SH-SY5Y (cell line): ENCODE results near the gene FRY.

Experiments used
- GATA2 ChIP-seq: IDR thresholded peaks from 2 replicates; pipeline ENCODE4 v1.6.1; 2011; ENCODE audit warnings: mild to moderate bottlenecking, low read depth, low read length
- GATA3 ChIP-seq: IDR thresholded peaks from 2 replicates; pipeline ENCODE4 v1.6.1; 2011; ENCODE audit warnings: low read depth, mild to moderate bottlenecking, low read length, moderate library complexity

DNA sequence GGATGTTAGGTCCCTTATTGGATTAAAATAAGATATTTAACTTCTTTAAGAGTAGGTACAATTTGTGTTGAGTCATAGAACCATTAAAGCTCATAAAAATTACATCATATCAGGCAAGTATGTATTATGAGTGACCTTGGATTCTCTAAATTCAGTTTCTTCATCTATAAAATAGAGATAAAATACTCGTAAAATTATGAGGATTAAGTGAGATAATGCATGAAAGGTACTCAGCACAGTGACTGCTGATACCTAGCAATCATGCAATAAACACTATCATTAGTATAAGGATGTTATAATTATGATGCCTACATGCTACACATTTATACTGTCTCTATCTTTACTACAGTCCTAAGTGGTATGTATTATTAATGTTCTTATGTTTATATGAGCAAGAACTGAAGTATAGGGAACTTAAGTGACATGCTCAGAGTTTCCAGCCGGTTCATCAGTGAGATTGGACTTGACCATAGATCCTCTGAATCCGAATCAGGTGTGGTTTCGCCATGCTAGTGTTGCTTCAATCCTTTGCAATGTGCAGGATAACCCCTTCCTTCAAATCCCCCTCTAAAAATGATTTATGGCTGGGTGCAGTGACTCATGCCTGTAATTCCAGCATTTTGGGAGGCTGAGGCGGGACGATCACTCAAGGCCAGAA, 22.9 kb upstream of the FRY start:
- TF ChIP-seq GATA2 (no peak), GATA3 (no peak)
